ENCODE measurements around the gene FCRL4. TPM values are rescaled to one million over a fixed set of nuclear protein-coding genes. Genes with fewer than 3 reads are reported as not detected.

The FCRL4 gene
- total RNA-seq, 1 experiment from 2014 or later, result not detected

DNA sequence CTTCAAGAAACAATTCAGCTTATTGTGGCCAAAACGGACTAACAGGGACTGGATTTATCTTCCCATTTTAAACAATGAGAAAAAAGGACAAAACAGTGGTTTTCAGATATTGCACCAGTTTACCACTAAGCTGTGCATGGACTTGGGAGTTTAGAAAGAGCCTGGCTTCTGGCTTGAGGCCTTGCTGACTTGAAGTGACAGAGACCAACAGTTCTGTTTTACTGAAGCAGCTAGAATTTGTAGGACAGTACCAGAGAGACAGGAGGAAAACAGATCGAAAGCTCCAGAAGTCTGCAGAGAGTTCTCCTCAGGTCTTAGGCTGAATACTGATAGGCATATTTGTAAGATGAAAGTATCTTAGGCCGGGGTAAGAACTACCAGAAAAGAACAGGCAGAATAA, 20.5 kb downstream of the FCRL4 start:
- no peaks in the 10 kb centered on the region for H3K9me3 Mint-ChIP-seq (ENCODE audit: low read depth, unreplicated experiment)
- CTCF ChIA-PET, result interaction anchor here (0.9 to 1.2 kb wide), 2 partner anchors 114 to 195 kb away, joined by 3 to 8 read pairs; no protein-coding TSS in a partner anchor
- H3K36me3 Mint-ChIP-seq (ENCODE audit: insufficient read depth, unreplicated experiment), result no peaks in the 10 kb centered on the region
- H3K27me3 Mint-ChIP-seq (ENCODE audit: unreplicated experiment), result no peaks in the 10 kb centered on the region
- no TSS peak for BruUV-seq (replicated peaks)
- TF ChIP-seq, protein P1, sequence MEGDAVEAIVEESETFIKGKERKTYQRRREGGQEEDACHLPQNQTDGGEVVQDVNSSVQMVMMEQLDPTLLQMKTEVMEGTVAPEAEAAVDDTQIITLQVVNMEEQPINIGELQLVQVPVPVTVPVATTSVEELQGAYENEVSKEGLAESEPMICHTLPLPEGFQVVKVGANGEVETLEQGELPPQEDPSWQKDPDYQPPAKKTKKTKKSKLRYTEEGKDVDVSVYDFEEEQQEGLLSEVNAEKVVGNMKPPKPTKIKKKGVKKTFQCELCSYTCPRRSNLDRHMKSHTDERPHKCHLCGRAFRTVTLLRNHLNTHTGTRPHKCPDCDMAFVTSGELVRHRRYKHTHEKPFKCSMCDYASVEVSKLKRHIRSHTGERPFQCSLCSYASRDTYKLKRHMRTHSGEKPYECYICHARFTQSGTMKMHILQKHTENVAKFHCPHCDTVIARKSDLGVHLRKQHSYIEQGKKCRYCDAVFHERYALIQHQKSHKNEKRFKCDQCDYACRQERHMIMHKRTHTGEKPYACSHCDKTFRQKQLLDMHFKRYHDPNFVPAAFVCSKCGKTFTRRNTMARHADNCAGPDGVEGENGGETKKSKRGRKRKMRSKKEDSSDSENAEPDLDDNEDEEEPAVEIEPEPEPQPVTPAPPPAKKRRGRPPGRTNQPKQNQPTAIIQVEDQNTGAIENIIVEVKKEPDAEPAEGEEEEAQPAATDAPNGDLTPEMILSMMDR (IDR thresholded peaks at IDR 0.05; ENCODE audit: unreplicated experiment), result no peak
- DNase-seq, result no peak
- intact Hi-C loops (cut with micrococcal nuclease; ENCODE audit: unreplicated experiment), result loop anchor here (2.0 kb wide), 1 partner anchor 371 kb away; no protein-coding TSS in a partner anchor
- H3K4me1 Mint-ChIP-seq (ENCODE audit: low read depth, unreplicated experiment), result peaks cover 17% of the 10 kb centered on the region
- H3K27ac Mint-ChIP-seq (ENCODE audit: unreplicated experiment), result no peak overlapping the region
- no peak overlapping the region for H3K4me3 Mint-ChIP-seq (ENCODE audit: low read depth, unreplicated experiment)

DNA sequence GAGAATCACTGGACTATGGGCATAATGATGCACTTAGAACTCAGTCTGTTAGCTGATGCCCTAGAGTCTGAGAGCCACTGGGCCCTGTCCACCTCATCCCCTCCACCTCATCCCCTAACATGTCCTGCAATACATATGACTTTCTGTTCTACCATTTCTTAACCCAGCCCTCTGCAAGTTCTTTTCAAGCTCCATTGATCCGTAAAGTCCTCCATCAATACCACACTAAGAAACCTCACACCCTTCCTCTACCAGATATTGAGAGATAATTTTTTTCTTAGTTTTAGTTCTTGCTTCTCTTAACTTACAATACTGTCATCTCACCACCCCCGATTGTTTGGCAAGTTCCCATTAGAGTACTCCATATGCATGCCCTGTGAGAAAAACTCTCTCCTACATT, 22.1 kb downstream of the FCRL4 start:
- intact Hi-C loops (cut with micrococcal nuclease; ENCODE audit: unreplicated experiment), result loop anchor here (2.0 kb wide), 1 partner anchor 373 kb away; no protein-coding TSS in a partner anchor
- DNase-seq, result no peak
- TF ChIP-seq, protein P1 (IDR thresholded peaks at IDR 0.05; ENCODE audit: unreplicated experiment), result no peak
- CTCF ChIA-PET, result interaction anchor here (0.8 kb wide), 1 partner anchor 10 kb away, joined by 3 read pairs; no protein-coding TSS in a partner anchor
- no peaks in the 10 kb centered on the region for H3K36me3 Mint-ChIP-seq (ENCODE audit: insufficient read depth, unreplicated experiment)
- peaks cover 8% of the 10 kb centered on the region for H3K4me1 Mint-ChIP-seq (ENCODE audit: low read depth, unreplicated experiment)
- no peaks in the 10 kb centered on the region for H3K27me3 Mint-ChIP-seq (ENCODE audit: unreplicated experiment)
- no TSS peak for BruUV-seq (replicated peaks)
- H3K27ac Mint-ChIP-seq (ENCODE audit: unreplicated experiment), result no peak overlapping the region
- no peaks in the 10 kb centered on the region for H3K9me3 Mint-ChIP-seq (ENCODE audit: low read depth, unreplicated experiment)
- no peak overlapping the region for H3K4me3 Mint-ChIP-seq (ENCODE audit: low read depth, unreplicated experiment)

DNA sequence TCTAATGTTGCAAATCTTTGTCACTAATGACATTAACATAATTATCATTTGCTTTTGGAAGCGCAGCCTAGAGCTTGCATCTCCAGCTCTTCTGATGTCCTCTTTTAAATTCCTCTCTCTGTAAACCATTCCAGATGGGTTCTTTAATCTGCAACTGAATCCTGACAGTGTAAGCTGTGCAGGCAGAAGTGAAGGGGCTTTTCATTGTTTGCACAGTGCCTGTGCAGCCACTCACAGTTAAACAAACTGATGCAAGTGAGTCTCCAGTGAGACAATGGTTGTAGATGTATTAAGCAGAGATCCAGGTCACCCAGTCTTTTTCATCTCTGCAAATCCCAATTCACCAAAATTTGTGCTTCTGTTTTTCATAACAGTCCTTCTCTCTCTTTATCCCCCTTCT, 23.0 kb downstream of the FCRL4 start:
- Mint-ChIP-seq H3K36me3 (ENCODE audit: insufficient read depth, unreplicated experiment) (no peaks in the 10 kb centered on the region), H3K4me1 (ENCODE audit: low read depth, unreplicated experiment) (no peaks in the 10 kb centered on the region), H3K27ac (ENCODE audit: unreplicated experiment) (no peak overlapping the region), H3K4me3 (ENCODE audit: low read depth, unreplicated experiment) (no peak overlapping the region), H3K9me3 (ENCODE audit: low read depth, unreplicated experiment) (no peaks in the 10 kb centered on the region), H3K27me3 (ENCODE audit: unreplicated experiment) (no peaks in the 10 kb centered on the region)
- TF ChIP-seq, protein P1 (IDR thresholded peaks at IDR 0.05; ENCODE audit: unreplicated experiment), result no peak
- no TSS peak for BruUV-seq (replicated peaks)
- no peak for DNase-seq
- CTCF ChIA-PET, result no interaction called here
- intact Hi-C loops (cut with micrococcal nuclease; ENCODE audit: unreplicated experiment), result no loop called here

DNA sequence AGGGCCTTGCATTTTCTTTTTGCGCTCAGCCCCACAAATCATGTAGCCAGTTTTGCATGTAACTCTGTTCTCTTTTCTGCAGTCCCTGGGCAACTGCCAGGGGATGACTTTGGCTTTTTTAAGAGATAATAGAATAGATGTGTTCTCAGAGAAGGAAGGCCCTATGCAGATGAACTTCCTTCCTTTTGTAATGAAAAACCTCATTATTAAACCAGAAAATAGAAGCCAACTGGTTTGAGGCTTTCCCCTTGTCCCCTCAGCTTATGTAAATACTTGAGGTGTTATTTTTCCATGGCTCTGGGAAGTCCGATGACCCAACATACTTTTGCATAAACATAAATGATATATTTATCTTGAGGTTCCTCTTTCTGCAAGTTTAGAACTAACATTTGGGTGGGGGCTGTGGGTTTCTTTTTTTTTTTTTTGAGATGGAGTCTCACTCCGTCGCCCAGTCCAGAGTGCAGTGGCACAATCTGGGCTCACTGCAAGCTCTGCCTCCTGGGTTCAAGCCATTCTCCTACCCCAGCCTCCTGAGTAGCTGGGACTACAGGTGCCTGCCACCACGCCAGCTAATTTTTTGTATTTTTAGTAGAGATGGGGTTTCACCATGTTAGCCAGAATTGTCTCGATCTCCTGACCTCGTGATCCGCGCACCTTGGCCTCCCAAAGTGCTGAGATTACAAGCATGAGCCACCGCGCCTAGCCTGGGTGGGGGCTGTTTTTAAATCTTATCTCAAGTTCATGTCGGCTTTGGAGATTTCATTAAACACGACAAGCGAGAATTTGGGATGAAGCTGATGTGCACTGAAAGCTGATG, 31.2 kb downstream of the FCRL4 start:
- TF ChIP-seq, protein P1 (IDR thresholded peaks at IDR 0.05; ENCODE audit: unreplicated experiment), result no peak
- no peak overlapping the region for H3K27ac Mint-ChIP-seq (ENCODE audit: unreplicated experiment)
- CTCF ChIA-PET, result interaction anchor here (0.7 to 0.9 kb wide), 3 partner anchors 13 to 189 kb away, joined by 3 to 4 read pairs (median 3); no protein-coding TSS in a partner anchor
- intact Hi-C loops (cut with micrococcal nuclease; ENCODE audit: unreplicated experiment), result no loop called here
- H3K4me3 Mint-ChIP-seq (ENCODE audit: low read depth, unreplicated experiment), result no peak overlapping the region
- no peaks in the 10 kb centered on the region for H3K36me3 Mint-ChIP-seq (ENCODE audit: insufficient read depth, unreplicated experiment)
- no peak for DNase-seq
- no TSS peak for BruUV-seq (replicated peaks)
- no peaks in the 10 kb centered on the region for H3K4me1 Mint-ChIP-seq (ENCODE audit: low read depth, unreplicated experiment)
- no peaks in the 10 kb centered on the region for H3K9me3 Mint-ChIP-seq (ENCODE audit: low read depth, unreplicated experiment)
- H3K27me3 Mint-ChIP-seq (ENCODE audit: unreplicated experiment), result peaks cover 10% of the 10 kb centered on the region
